Sigmoid colon (tissue), 7 donors: ENCODE results near the gene TMPO. TPM values are rescaled to one million over a fixed set of nuclear protein-coding genes. Genes with fewer than 3 reads are reported as not detected.

Source experiments
- DNase-seq: peaks from one replicate; pipeline ENCODE4 v3.0.0-alpha.2; 2019
- H3K27ac ChIP-seq, 4 donors: fragments of 200-600 bp; sonication (generic); one replicate each; pipeline ENCODE4 v1.5.1; 2016 to 2019; ENCODE audit warnings: mild to moderate bottlenecking in 1 of 4
- H3K27me3 ChIP-seq, 3 donors: fragments of 200-600 bp; sonication (generic); one replicate each; pipeline ENCODE4 v1.5.1; 2019; ENCODE audit warnings: mild to moderate bottlenecking in 1 of 3
- H3K36me3 ChIP-seq, 4 donors: fragments of 200-600 bp; sonication (generic); one replicate each; pipeline ENCODE4 v1.5.1; 2016 to 2019
- H3K4me1 ChIP-seq, 4 donors: fragments of 200-600 bp; sonication (generic); one replicate each; pipeline ENCODE4 v1.5.1; 2017 to 2019
- H3K4me3 ChIP-seq, 4 donors: fragments of 200-600 bp; sonication (generic); one replicate each; pipeline ENCODE4 v1.5.1; 2017 to 2019; ENCODE audit warnings: mild to moderate bottlenecking in 2 of 4, moderate library complexity in 1 of 4
- H3K9me3 ChIP-seq, 4 donors: fragments of 200-600 bp in 3 of 4; sonication (generic) in 3 of 4; one replicate each; pipeline versions ENCODE4 v1.5.1 to v1.6.1; 2013 to 2019
- CTCF ChIP-seq, 4 experiments: fragments of 450-650 bp in 3 of 4; fragments of 200-600 bp in 1 of 4; IDR thresholded peaks; one replicate each; pipeline ENCODE4 v1.5.1; 2016 to 2019; ENCODE audit warnings: antibody characterized with exemption in 4 of 4, mild to moderate bottlenecking in 3 of 4, moderate library complexity in 2 of 4
- EP300 ChIP-seq, 4 donors: sonication (generic); formaldehyde crosslinking; IDR thresholded peaks; one replicate each; pipeline ENCODE4 v1.6.1; 2017; ENCODE audit warnings: antibody characterized with exemption in 4 of 4
- POLR2A ChIP-seq, 2 donors: fragments of 450-650 bp; IDR thresholded peaks; one replicate each; pipeline ENCODE4 v1.6.1; 2016; ENCODE audit warnings: antibody characterized with exemption in 2 of 2, mild to moderate bottlenecking in 2 of 2, moderate library complexity in 2 of 2
- POLR2AphosphoS5 ChIP-seq, 4 donors: sonication (generic); formaldehyde crosslinking; IDR thresholded peaks; one replicate each; pipeline ENCODE4 v1.6.1; 2017; ENCODE audit warnings: antibody characterized with exemption in 4 of 4
- WGBS, 2 donors: extraction: QIAGEN DNeasy Blood & Tissue Kit; methylation state at CpG; one replicate each; pipeline ENCODE4 v1.1.7; 2013; 5-methylcytosine and 5-hydroxymethylcytosine counted together
- intact Hi-C: fragments of 100-400 bp; cut with DNase I; formaldehyde crosslinking; loops from one replicate; pipeline ENCODE4 v1.15.1; 2023
- polyA plus RNA-seq, 3 donors: library from polyadenylated mRNA; stranded (reverse); fragments of 200-250 nt; gene quantifications; one replicate each; pipeline ENCODE4 v1.2.3, GENCODE V29; 2013
- total RNA-seq, 4 donors: library from RNA; depleted of rRNA; stranded (reverse); fragments of >200 nt; gene quantifications; one replicate each; pipeline ENCODE4 v1.1.0, GENCODE V29; 2016
- donor health status: healthy with polysubstance abuse.
- donor health status: Bipolar disorder and iron deficiency.
- donor health status: healthy.

The TMPO gene
- total and polyA plus RNA-seq, 7 donors = 22.8 to 56.5 (median 47.4) TPM

GRCh38 chr12:98470469-98471082 lies 44.8 kb upstream of the TMPO start:
- no peaks in the 10 kb centered on the region for H3K9me3 ChIP-seq
- H3K27ac ChIP-seq = no peak overlapping the region
- no peak overlapping the region for H3K4me3 ChIP-seq
- H3K27me3 ChIP-seq = no peaks in the 10 kb centered on the region
- 82 to 90% methylated on average over 6 of the region's 6 CpGs for WGBS, 2 donors
- intact Hi-C loops = no loop called here
- peaks cover 0 to 12% (median 11%) of the 10 kb centered on the region in 4 donors for H3K4me1 ChIP-seq
- H3K36me3 ChIP-seq = no peaks in the 10 kb centered on the region
- DNase-seq = no peak
- TF ChIP-seq EP300 (IDR thresholded peaks at IDR 0.05) = no peak
- TF ChIP-seq CTCF (IDR thresholded peaks at IDR 0.05) = no peak
- TF ChIP-seq POLR2A (IDR thresholded peaks at IDR 0.05) = no peak
- TF ChIP-seq POLR2AphosphoS5 (IDR thresholded peaks at IDR 0.05) = no peak

GRCh38 chr12:98471085-98471484 lies 44.3 kb upstream of the TMPO start:
- 70 to 86% methylated on average over 3 of the region's 3 CpGs for WGBS, 2 donors

GRCh38 chr12:98475565-98475908 lies 39.9 kb upstream of the TMPO start:
- Histone ChIP-seq H3K27ac (peak overlapping the region; percentile 69 to 82 (median 76)), H3K36me3 (no peaks in the 10 kb centered on the region), H3K4me3 (no peak overlapping the region), H3K4me1 (peaks cover 0 to 11% (median 10%) of the 10 kb centered on the region in 4 donors), H3K9me3 (no peaks in the 10 kb centered on the region), H3K27me3 (no peaks in the 10 kb centered on the region)
- TF ChIP-seq CTCF (IDR thresholded peaks at IDR 0.05) (no peak), POLR2AphosphoS5 (IDR thresholded peaks at IDR 0.05) (no peak), EP300 (IDR thresholded peaks at IDR 0.05) (no peak), POLR2A (IDR thresholded peaks at IDR 0.05) (no peak)
- intact Hi-C loops = no loop called here
- DNase-seq = no peak

More at GRCh38 chr12:98471085-98471484, 44.3 kb upstream of the TMPO start:
- Histone ChIP-seq H3K27ac (no peak overlapping the region), H3K4me1 (peaks cover 0 to 13% (median 12%) of the 10 kb centered on the region in 4 donors), H3K9me3 (no peaks in the 10 kb centered on the region), H3K27me3 (no peaks in the 10 kb centered on the region), H3K4me3 (no peak overlapping the region), H3K36me3 (no peaks in the 10 kb centered on the region)
- intact Hi-C loops = no loop called here
- no peak for DNase-seq
- no peak for TF ChIP-seq EP300 (IDR thresholded peaks at IDR 0.05)
- TF ChIP-seq POLR2AphosphoS5 (IDR thresholded peaks at IDR 0.05) = no peak
- TF ChIP-seq CTCF (IDR thresholded peaks at IDR 0.05) = no peak
- no peak for TF ChIP-seq POLR2A (IDR thresholded peaks at IDR 0.05)

- Histone ChIP-seq H3K27me3 (no peaks in the 10 kb centered on the region), H3K27ac (no peak overlapping the region), H3K36me3 (no peaks in the 10 kb centered on the region), H3K4me1 (peaks cover 0 to 11% (median 10%) of the 10 kb centered on the region in 4 donors), H3K4me3 (no peak overlapping the region), H3K9me3 (no peaks in the 10 kb centered on the region)
- intact Hi-C loops = no loop called here
- no peak for TF ChIP-seq POLR2AphosphoS5 (IDR thresholded peaks at IDR 0.05)
- no peak for TF ChIP-seq EP300 (IDR thresholded peaks at IDR 0.05)
- TF ChIP-seq POLR2A (IDR thresholded peaks at IDR 0.05) = no peak
- no peak for TF ChIP-seq CTCF (IDR thresholded peaks at IDR 0.05)
- WGBS, 2 donors = 95 to 97% methylated on average over 5 of the region's 5 CpGs
- DNase-seq = no peak
Measured at GRCh38 chr12:98478606-98479005, 36.8 kb upstream of the TMPO start.
